Activated T-cell treated with anti-CD3 and anti-CD28 coated beads for 1 hour (primary cell): ENCODE results near the gene DMXL2.
"Not testable (repeated sequence)": the region's sequence is repeated elsewhere in the genome, so short reads cannot be mapped to it uniquely, and the experiment has no call there.

ENCODE experiments used
- DNase-seq: peaks from one replicate; pipeline ENCODE4 v3.0.0-alpha.2; 2020; ENCODE audit warnings: low read depth

The DMXL2 gene

DNA sequence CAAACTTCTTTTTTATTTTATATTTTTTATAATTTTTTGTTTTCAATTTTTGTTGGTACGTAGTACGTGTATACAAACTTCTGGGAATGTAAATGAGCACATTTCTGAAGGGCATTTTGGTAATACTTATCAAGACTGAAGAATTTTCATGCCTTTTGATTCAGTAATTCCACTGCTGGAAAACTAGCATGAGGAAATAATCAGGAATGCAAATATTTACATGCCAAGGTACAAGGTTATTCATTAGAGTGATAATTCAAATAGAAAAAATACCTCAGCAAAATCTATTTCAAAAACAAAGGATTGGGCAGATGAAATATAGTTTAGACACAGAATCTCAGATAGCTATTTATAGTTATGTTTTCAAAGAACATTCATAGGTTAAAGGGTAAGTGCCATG lies 128.7 kb downstream of the DMXL2 start:
- DNase-seq, result no peak

GRCh38 chr15:51492528-51492927 lies 130.0 kb downstream of the DMXL2 start:
- DNase-seq, result no peak

GRCh38 chr15:51491941-51492340 lies 130.6 kb downstream of the DMXL2 start:
- no peak for DNase-seq

GRCh38 chr15:51484781-51485180 lies 137.8 kb downstream of the DMXL2 start:
- no peak for DNase-seq

- no peak for DNase-seq
Measured at GRCh38 chr15:51483985-51484384, 138.6 kb downstream of the DMXL2 start.

GRCh38 chr15:51483520-51483919 lies 139.1 kb downstream of the DMXL2 start:
- DNase-seq, result no peak

- no peak for DNase-seq
Measured at GRCh38 chr15:51475736-51476135, 146.8 kb downstream of the DMXL2 start.

GRCh38 chr15:51470512-51470911 lies 152.1 kb downstream of the DMXL2 start:
- no peak for DNase-seq

GRCh38 chr15:51460796-51461195 lies 161.8 kb downstream of the DMXL2 start:
- no peak for DNase-seq

DNA sequence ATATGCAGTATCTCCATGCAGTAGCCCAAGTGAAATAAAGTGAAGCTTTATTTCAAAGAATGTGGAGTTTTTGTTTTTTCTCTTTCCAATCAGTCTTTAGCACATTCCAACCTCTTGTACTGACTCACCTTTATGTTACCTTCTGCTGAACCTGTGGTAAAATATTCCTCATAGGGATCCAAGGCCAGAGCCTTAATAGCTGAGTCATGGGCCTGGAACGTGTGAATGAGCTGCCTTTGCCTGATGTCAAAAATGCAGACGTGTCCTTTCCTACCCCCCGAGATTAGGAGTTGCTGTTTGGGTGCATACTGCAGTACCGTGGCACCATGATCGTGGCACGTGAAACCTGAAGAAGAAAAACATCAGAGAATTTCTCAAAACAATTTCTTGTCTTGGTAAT lies 172.6 kb downstream of the DMXL2 start:
- no peak for DNase-seq

GRCh38 chr15:51448622-51449399 lies 173.8 kb downstream of the DMXL2 start:
- DNase-seq, result no peak

DNA sequence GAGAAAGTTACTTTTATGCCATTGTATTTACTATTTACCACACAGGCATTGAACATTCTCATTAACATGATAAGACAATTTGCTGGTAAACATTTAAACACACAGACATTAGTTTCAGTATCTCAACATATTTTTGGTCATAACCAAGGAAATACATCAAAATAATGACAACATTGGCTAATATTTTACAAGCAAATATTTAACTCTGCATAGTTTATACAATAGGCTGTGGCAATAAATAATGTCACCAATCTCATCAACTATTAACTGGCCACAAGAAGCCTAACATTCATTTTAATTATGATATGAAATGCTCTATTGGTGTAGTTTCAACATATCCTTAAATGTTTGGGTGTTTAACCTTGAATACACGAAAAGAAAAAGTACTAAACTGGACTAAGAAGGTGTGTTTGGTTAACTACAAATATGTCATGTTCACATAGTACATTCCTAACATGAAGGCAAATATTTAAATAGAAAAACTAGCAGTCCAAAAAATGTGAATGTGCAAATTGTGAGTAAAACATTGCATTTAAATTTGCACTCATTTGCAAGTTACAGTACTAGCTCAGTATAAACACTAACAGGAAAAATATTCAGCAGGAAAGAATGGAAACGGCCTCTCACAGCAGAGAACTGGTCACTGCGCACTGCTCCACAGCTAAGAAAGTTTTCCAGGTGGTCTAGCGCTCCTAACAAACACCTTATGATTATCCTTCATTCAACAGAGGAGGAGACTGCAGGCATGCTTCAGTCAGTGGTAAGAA lies 174.5 kb downstream of the DMXL2 start:
- DNase-seq, result no peak

GRCh38 chr15:51446029-51446744 lies 176.4 kb downstream of the DMXL2 start:
- DNase-seq, result not testable (repeated sequence)

DNA sequence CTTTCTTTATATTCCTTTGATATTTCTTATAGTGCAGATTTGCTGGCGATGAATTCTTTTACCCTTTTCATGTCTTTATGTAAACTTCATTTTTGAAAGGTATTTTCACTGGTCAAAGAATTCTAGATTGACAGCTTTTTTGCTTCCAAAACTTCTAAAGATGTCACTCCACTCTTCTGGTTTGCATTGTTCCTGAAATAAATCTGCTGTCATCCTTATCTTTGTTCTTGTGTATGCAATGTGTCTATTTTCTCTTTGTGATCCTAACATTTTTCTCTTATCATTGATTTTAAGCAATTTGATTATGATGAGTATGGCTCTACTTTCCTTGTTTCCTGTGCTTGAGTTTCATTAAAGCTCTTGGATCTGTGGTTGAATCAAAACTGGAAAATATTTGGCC lies 177.8 kb downstream of the DMXL2 start:
- no peak for DNase-seq

GRCh38 chr15:51444112-51444511 lies 178.5 kb downstream of the DMXL2 start:
- no peak for DNase-seq

DNA sequence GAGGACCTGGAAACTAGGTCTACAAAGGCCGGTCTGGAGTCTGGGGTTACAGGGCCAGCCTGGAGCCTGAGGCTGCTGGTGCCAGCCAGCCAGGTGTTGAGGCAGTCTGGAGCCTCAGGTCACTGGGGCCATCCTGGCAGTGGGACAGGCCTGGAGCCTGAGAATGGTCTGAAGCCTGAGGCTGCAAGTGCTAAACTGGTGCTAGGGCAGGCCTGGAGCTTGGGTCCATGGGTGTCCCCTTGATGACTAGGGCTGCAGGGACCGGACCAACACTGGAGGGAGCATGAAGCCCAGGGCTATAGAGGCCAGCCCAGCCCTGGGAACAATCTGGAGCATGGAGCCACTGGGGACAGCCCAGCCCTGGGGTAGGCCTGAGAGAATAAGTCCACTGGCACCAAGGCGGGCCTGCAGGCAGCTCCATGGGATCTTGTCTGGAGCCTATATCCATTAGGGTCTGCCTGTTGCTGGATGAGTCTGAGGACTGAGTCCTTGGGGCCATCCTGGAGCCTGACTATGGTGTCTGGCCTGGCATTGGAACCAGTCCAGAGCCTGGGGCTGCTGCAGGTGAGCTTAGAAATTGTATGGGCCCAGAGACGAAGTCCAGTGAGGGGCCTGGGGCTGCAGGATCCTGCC lies 179.2 kb downstream of the DMXL2 start:
- no peak for DNase-seq

DNA sequence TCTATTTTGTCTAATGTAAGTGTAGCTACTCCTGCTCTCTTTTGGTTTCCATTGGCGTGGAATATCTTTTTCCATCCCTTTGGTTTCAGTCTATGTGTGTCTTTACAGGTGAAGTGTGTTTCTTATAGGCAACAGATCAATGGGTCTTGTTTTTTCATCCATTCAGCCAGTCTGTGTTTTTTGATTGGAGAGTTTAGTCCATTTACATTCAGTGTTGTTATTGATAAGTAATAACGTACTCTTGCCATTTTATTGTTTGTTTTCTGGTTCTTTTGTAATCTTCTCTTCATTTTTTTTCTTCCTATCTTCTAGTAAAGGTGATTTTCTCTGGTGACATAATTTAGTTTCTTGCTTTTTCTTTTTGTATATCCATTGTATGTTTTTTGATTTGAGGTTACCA lies 184.0 kb downstream of the DMXL2 start:
- DNase-seq, result no peak

- no peak for DNase-seq
Measured at GRCh38 chr15:51425517-51426040, 197.0 kb downstream of the DMXL2 start.

DNA sequence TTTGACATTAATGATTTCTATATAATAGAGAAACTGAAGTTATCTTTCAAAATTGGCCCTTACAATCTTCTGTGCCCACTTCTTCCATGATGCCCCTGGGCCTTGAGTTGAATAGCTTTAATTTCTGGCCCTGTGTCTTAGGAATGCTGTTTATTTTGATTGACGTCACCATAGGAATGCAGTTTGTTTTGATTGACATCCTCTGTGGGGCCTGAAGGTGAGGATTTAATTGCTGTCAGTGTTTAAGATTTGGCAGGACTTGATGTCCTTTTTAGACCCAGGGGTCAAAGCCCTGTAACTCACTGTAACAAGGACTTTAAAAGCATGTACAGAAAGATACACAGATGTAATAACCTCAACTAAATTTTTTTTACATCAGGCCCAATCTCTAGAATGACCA lies 197.8 kb downstream of the DMXL2 start:
- DNase-seq, result no peak

DNA sequence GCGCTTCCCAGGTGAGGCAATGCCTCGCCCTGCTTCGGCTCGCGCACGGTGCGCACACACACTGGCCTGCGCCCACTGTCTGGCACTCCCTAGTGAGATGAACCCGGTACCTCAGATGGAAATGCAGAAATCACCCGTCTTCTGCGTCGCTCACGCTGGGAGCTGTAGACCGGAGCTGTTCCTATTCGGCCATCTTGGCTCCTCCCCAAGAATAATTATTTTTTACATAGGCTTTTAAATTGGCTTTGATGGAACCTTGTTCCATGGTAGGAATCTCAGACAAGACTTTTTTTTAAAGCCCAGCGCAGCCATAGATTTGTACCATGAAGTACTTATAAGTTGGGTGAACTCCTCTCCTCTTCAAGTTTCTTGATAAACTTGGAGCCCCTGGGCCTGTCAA lies 199.5 kb downstream of the DMXL2 start:
- not testable (repeated sequence) for DNase-seq

- no peak for DNase-seq
Measured at GRCh38 chr15:51416129-51416528, 206.4 kb downstream of the DMXL2 start.

- DNase-seq, result no peak
Measured at GRCh38 chr15:51414256-51414860, 208.2 kb downstream of the DMXL2 start.
